WERI-Rb-1 (cell line): ENCODE results near the gene MYO7B.
"Not testable (repeated sequence)": the region's sequence is repeated elsewhere in the genome, so short reads cannot be mapped to it uniquely, and the experiment has no call there.

ENCODE experiments used
- DNase-seq: peaks from one replicate; pipeline ENCODE4 v3.0.0-alpha.2; 2020
- H3K27ac ChIP-seq: fragments of 250-450 bp; sonication (Bioruptor Pico); 2 replicates; pipeline ENCODE4 v1.5.1; 2020; ENCODE audit warnings: mild to moderate bottlenecking, moderate library complexity
- H3K27me3 ChIP-seq: fragments of 250-450 bp; sonication (Bioruptor Pico); 2 replicates; pipeline ENCODE4 v1.5.1; 2021; ENCODE audit warnings: mild to moderate bottlenecking, low read depth, moderate library complexity; ENCODE audit not compliant: insufficient read depth, severe bottlenecking
- H3K36me3 ChIP-seq: fragments of 250-450 bp; sonication (Bioruptor Pico); 2 replicates; pipeline ENCODE4 v1.5.1; 2020; ENCODE audit warnings: mild to moderate bottlenecking, moderate library complexity
- H3K4me3 ChIP-seq: 2 replicates; pipeline ENCODE4 v1.5.1; 2011; ENCODE audit warnings: low read depth, mild to moderate bottlenecking, control low read depth, low read length
- H3K9me3 ChIP-seq: fragments of 250-450 bp; sonication (Bioruptor Pico); 2 replicates; pipeline ENCODE4 v1.5.1; 2021; ENCODE audit warnings: mild to moderate bottlenecking, moderate library complexity; ENCODE audit not compliant: severe bottlenecking
- CTCF ChIP-seq: IDR thresholded peaks from 2 replicates; pipeline ENCODE4 v1.5.1; 2011; ENCODE audit warnings: low read depth, mild to moderate bottlenecking, control low read depth, inconsistent platforms, low read length

MYO7B gene

DNA sequence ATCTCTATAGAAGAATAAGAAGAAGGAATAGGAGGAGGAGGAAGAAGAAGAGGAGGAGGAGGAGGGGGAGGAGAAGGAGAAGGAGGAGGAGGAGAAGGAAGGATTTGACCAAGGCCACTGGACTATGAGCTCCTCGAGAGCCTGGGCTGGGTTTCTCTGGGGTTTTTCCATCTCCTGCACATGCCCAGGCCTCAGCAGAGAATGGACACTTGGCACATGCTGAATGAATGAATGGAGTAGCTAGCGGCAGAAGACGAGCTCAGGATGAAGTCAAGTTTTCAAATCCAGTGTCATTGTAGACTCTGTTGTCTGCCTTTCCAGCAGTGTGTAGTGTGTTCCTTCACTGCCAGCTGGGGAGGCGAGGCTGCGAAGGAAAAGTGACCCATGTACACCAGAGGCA lies 2.2 kb downstream of the MYO7B start:
- H3K27ac ChIP-seq, result no peak overlapping the region
- H3K4me3 ChIP-seq, result no peak overlapping the region
- peaks cover 3% of the 10 kb centered on the region for H3K9me3 ChIP-seq
- H3K27me3 ChIP-seq, result no peaks in the 10 kb centered on the region
- TF ChIP-seq CTCF, result no peak
- no peak for DNase-seq
- H3K36me3 ChIP-seq, result no peaks in the 10 kb centered on the region

- no peak overlapping the region for H3K4me3 ChIP-seq
- DNase-seq, result no peak
These were observed 6.3 kb downstream of the MYO7B start for GRCh38 chr2:127541809-127542208.

DNA sequence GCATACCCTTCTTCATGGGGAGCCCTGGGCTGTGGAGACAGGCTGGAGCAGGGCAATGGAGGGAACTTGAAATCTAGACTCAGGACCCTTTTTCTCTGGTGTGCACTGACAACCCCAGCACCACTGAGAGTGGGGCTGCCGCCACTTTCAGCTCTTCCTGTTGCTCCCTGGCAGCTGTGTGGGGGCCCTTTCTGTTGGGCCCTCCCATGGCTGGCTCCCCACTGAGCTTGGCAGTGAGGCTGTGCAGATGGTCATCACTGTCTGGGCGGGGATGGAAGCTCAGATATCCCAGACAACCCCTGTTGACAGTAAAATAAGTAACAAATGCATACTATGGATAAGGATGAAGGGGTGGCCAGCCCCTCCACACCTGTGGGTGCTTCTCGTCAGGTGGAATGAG lies 6.7 kb downstream of the MYO7B start:
- Histone ChIP-seq H3K36me3 (no peaks in the 10 kb centered on the region), H3K27me3 (no peaks in the 10 kb centered on the region), H3K27ac (peak overlapping the region; percentile 93), H3K4me3 (no peak overlapping the region), H3K9me3 (peaks cover 3% of the 10 kb centered on the region)
- TF ChIP-seq CTCF, result no peak
- peak; percentile 69 for DNase-seq

More at GRCh38 chr2:127541809-127542208, 6.3 kb downstream of the MYO7B start:
- Histone ChIP-seq H3K27me3 (no peaks in the 10 kb centered on the region), H3K36me3 (no peaks in the 10 kb centered on the region), H3K27ac (peak overlapping the region; percentile 93), H3K9me3 (peaks cover 3% of the 10 kb centered on the region)
- TF ChIP-seq CTCF, result no peak

GRCh38 chr2:127543013-127543501 lies 7.6 kb downstream of the MYO7B start:
- peak overlapping the region; percentile 93 for H3K27ac ChIP-seq
- not testable (repeated sequence) for H3K36me3 ChIP-seq, H3K9me3 ChIP-seq, H3K4me3 ChIP-seq, H3K27me3 ChIP-seq
- DNase-seq, result peak; percentile 81

- Histone ChIP-seq H3K4me3 (no peak overlapping the region), H3K27me3 (no peaks in the 10 kb centered on the region), H3K27ac (no peak overlapping the region; the same call in 1 of the 2 replicates), H3K36me3 (no peaks in the 10 kb centered on the region), H3K9me3 (peaks cover 3% of the 10 kb centered on the region)
- DNase-seq, result no peak
- no peak for TF ChIP-seq CTCF
These were observed 9.7 kb downstream of the MYO7B start for GRCh38 chr2:127545189-127545588.

DNA sequence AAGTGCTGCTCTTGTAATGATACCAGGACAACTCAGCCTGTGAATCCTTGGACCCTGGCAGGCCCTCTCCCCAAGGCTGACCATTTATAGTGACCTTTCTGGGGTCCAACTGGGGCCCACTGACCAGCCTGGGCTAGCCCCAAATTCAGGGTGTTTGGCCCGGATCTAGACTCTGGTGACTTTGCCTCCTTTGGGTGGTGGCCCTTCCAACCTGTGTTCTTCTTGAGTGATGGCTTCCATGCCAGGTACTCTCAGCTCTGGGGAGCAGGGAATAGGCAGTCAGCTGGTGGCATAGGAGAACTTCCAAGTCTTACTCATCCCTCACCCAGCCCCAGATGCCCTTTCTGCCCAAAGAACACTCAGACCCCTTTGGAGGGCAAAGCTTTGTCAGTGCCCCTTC lies 10.3 kb downstream of the MYO7B start:
- Histone ChIP-seq H3K9me3 (peaks cover 1% of the 10 kb centered on the region), H3K27ac (no peak overlapping the region), H3K4me3 (no peak overlapping the region), H3K36me3 (no peaks in the 10 kb centered on the region), H3K27me3 (no peaks in the 10 kb centered on the region)
- DNase-seq, result no peak
- no peak for TF ChIP-seq CTCF
